K562 (cell line): ENCODE results near the gene MED19. TPM values are rescaled to one million over a fixed set of nuclear protein-coding genes. Genes with fewer than 3 reads are reported as not detected.

ENCODE experiments used
- DMBX1 ChIP-seq: fragments of 250-450 bp; sonication (Bioruptor Pico); IDR thresholded peaks from 2 replicates; pipeline ENCODE4 v1.8.0; 2022; ENCODE audit warnings: inconsistent platforms, mild to moderate bottlenecking, moderate library complexity, borderline replicate concordance
- GTF2F1 ChIP-seq: IDR thresholded peaks from 2 replicates; pipeline ENCODE4 v1.6.1; 2011; ENCODE audit warnings: low read depth, low read length, improper control_type of control experiment
- HNRNPK ChIP-seq: fragments of 200-400 bp; formaldehyde crosslinking; IDR thresholded peaks from one replicate; pipeline ENCODE4 v1.6.1; 2018; ENCODE audit warnings: mild to moderate bottlenecking, low read depth, low read length; ENCODE audit not compliant: poor library complexity, severe bottlenecking
- NFYB ChIP-seq: IDR thresholded peaks from 2 replicates; pipeline ENCODE4 v1.6.1; 2011; ENCODE audit warnings: mild to moderate bottlenecking, moderate library complexity; ENCODE audit not compliant: insufficient read length; ENCODE audit errors: extremely low read depth
- NR2C1 ChIP-seq, 2 experiments: fragments of 450-650 bp; IDR thresholded peaks; 2 replicates each; pipeline ENCODE4 v1.6.1; 2017; ENCODE audit warnings: mild to moderate bottlenecking in 2 of 2, antibody characterized with exemption in 1 of 2, inconsistent platforms in 1 of 2, missing compliant biosample characterization in 1 of 2, missing genetic modification characterization in 1 of 2
- RHOXF2B ChIP-seq: fragments of 250-450 bp; sonication (Bioruptor Pico); conservative IDR thresholded peaks from 2 replicates; pipeline ENCODE4 v1.5.1; 2021
- SAP30 ChIP-seq: fragments of 200-600 bp; sonication (generic); IDR thresholded peaks from 2 replicates; pipeline ENCODE4 v1.6.1; 2012; ENCODE audit warnings: borderline replicate concordance, low read depth, mild to moderate bottlenecking, moderate library complexity, low read length, control low read depth, inconsistent platforms; ENCODE audit not compliant: insufficient read depth, poor library complexity, severe bottlenecking
- SMARCE1 ChIP-seq: fragments of 450-650 bp; IDR thresholded peaks from 2 replicates; pipeline ENCODE4 v1.7.1; 2016; ENCODE audit warnings: mild to moderate bottlenecking
- SRSF7 ChIP-seq: fragments of 200-400 bp; formaldehyde crosslinking; optimal IDR thresholded peaks from 2 replicates; pipeline ENCODE3; 2017; ENCODE audit warnings: mild to moderate bottlenecking, low read depth, low read length
- TOE1 ChIP-seq, 2 experiments: fragments of 450-650 bp in 1 of 2; sonication (generic) in 1 of 2; formaldehyde crosslinking in 1 of 2; IDR thresholded peaks; 2 replicates each; pipeline versions ENCODE4 v1.7.1 to v1.8.0; 2016 to 2022; ENCODE audit warnings: borderline replicate concordance in 2 of 2, mild to moderate bottlenecking in 2 of 2, antibody characterized with exemption in 1 of 2, inconsistent platforms in 1 of 2, low read depth in 1 of 2, missing genetic modification reagents in 1 of 2, moderate library complexity in 1 of 2
- ZNF212 ChIP-seq: fragments of 450-650 bp; formaldehyde crosslinking; IDR thresholded peaks from 2 replicates; pipeline ENCODE4 v1.4.0; 2020; ENCODE audit warnings: mild to moderate bottlenecking
- ZNF23 ChIP-seq: fragments of 250-450 bp; sonication (Bioruptor Pico); IDR thresholded peaks from 2 replicates; pipeline ENCODE4 v1.4.0; 2020; ENCODE audit warnings: mild to moderate bottlenecking
- ZNF316 ChIP-seq: fragments of 450-650 bp; IDR thresholded peaks from 2 replicates; pipeline ENCODE4 v1.6.1; 2016
- polyA plus RNA-seq, 8 experiments: library from polyadenylated mRNA; depleted of rRNA in 4 of 8; stranded (reverse) in 5 of 8; unstranded in 3 of 8; fragments of >200 nt; fragmentation: Nextera tagmentation in 2 of 8; fragmentation: Illumina TruSeq in 1 of 8; extraction: Ambion mirVana in 2 of 8; extraction: Trizol in 1 of 8; gene quantifications; 2 replicates each; pipeline versions ENCODE4 v1.2.1 to v1.2.3, GENCODE V29; 2011 to 2014; ENCODE audit warnings: inconsistent platforms in 1 of 8, missing spikeins in 1 of 8
- total RNA-seq, 7 experiments: library from RNA; depleted of rRNA in 6 of 7; stranded (reverse); fragments of >200 nt in 6 of 7; fragmentation: Illumina TruSeq in 2 of 7; extraction: Trizol in 2 of 7; gene quantifications; 2 replicates each; pipeline versions ENCODE4 v1.2.1 to v1.2.3, GENCODE V29; 2011 to 2021; ENCODE audit warnings: low replicate concordance in 1 of 7
- TF ChIP-seq, protein P1 (sequence below): fragments of 200-800 bp; sonication (Bioruptor generic); IDR thresholded peaks from 2 replicates; pipeline ENCODE4 v1.6.1; 2016; ENCODE audit warnings: missing genetic modification characterization, missing compliant biosample characterization
- TF ChIP-seq, protein P2 (sequence below): fragments of 250-450 bp; sonication (Bioruptor Pico); IDR thresholded peaks from 2 replicates; pipeline ENCODE4 v1.9.0; 2021; ENCODE audit warnings: mild to moderate bottlenecking
- TF ChIP-seq, protein P3 (sequence below): sonication (generic); formaldehyde crosslinking; IDR thresholded peaks from 2 replicates; pipeline ENCODE4 v1.8.0; 2022; ENCODE audit warnings: missing genetic modification reagents, mild to moderate bottlenecking, borderline replicate concordance
- TF ChIP-seq, protein P4 (sequence below): sonication (generic); formaldehyde crosslinking; IDR thresholded peaks from 2 replicates; pipeline ENCODE4 v1.8.1; 2023; ENCODE audit warnings: mild to moderate bottlenecking, missing genetic modification reagents

Gene MED19
- total and polyA plus RNA-seq, 9 of the 15 experiments (the other 6 are each of a cell fraction or from before 2014, with no cell fraction given) = 7.3 to 23.5 (median 15.0) TPM

DNA sequence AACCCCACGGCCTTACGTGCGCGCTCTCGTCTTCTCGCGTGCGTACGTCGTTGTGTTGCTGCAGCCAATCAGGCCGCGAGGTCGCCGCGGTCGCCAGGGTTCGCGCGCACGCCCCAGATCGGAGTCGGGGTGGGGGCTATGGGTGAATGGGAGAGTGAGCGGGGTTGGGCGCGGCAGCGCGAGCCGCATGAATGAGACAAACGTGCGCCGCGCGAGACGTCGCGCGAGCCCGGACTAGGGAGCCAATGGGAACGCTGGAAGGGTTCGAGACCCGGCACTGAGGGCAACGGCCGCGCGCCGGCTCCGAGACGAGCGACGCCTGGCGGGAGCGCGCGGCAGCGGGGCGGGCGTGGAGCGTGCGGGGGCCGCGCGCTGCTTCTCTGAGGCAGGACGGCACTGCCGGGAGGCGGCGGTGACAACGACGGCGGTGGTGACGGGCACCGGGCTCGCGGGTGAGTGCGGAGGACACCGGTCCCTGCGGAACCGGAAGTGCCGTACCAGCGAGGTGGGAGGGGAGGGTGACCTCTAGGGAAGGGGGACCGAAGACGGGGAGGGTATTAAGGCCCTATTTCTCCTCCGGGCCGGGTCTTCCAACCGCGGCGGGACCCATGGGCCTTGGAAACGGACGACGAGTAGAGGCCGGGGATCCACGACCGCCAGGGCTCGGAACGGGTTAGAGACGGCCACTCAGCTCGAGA lies 44.1 kb downstream of the MED19 start, which contains the start of gene ZDHHC5 (continued):
- no peak; the same call in 1 of the 2 replicates for TF ChIP-seq DMBX1 (CRISPR knock-in tag)
- TF ChIP-seq TOE1 (IDR thresholded peaks at IDR 0.05; ENCODE audit: borderline replicate concordance) = no peak
- peak; percentile 67; the same call in 1 of the 2 replicates for TF ChIP-seq TOE1 (CRISPR knock-in tag; IDR thresholded peaks at IDR 0.05; ENCODE audit: borderline replicate concordance, low read depth)
- TF ChIP-seq ZNF23 (CRISPR knock-in tag) = no peak
- TF ChIP-seq, protein P1, sequence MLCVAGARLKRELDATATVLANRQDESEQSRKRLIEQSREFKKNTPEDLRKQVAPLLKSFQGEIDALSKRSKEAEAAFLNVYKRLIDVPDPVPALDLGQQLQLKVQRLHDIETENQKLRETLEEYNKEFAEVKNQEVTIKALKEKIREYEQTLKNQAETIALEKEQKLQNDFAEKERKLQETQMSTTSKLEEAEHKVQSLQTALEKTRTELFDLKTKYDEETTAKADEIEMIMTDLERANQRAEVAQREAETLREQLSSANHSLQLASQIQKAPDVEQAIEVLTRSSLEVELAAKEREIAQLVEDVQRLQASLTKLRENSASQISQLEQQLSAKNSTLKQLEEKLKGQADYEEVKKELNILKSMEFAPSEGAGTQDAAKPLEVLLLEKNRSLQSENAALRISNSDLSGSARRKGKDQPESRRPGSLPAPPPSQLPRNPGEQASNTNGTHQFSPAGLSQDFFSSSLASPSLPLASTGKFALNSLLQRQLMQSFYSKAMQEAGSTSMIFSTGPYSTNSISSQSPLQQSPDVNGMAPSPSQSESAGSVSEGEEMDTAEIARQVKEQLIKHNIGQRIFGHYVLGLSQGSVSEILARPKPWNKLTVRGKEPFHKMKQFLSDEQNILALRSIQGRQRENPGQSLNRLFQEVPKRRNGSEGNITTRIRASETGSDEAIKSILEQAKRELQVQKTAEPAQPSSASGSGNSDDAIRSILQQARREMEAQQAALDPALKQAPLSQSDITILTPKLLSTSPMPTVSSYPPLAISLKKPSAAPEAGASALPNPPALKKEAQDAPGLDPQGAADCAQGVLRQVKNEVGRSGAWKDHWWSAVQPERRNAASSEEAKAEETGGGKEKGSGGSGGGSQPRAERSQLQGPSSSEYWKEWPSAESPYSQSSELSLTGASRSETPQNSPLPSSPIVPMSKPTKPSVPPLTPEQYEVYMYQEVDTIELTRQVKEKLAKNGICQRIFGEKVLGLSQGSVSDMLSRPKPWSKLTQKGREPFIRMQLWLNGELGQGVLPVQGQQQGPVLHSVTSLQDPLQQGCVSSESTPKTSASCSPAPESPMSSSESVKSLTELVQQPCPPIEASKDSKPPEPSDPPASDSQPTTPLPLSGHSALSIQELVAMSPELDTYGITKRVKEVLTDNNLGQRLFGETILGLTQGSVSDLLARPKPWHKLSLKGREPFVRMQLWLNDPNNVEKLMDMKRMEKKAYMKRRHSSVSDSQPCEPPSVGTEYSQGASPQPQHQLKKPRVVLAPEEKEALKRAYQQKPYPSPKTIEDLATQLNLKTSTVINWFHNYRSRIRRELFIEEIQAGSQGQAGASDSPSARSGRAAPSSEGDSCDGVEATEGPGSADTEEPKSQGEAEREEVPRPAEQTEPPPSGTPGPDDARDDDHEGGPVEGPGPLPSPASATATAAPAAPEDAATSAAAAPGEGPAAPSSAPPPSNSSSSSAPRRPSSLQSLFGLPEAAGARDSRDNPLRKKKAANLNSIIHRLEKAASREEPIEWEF (CRISPR knock-in tag) = no peak
- TF ChIP-seq, protein P2, sequence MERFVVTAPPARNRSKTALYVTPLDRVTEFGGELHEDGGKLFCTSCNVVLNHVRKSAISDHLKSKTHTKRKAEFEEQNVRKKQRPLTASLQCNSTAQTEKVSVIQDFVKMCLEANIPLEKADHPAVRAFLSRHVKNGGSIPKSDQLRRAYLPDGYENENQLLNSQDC (CRISPR knock-in tag) = no peak
- TF ChIP-seq SMARCE1 = no peak
- no peak for TF ChIP-seq ZNF316
- TF ChIP-seq ZNF212 (CRISPR knock-in tag) = no peak
- TF ChIP-seq SRSF7 = no peak
- TF ChIP-seq, protein P3, sequence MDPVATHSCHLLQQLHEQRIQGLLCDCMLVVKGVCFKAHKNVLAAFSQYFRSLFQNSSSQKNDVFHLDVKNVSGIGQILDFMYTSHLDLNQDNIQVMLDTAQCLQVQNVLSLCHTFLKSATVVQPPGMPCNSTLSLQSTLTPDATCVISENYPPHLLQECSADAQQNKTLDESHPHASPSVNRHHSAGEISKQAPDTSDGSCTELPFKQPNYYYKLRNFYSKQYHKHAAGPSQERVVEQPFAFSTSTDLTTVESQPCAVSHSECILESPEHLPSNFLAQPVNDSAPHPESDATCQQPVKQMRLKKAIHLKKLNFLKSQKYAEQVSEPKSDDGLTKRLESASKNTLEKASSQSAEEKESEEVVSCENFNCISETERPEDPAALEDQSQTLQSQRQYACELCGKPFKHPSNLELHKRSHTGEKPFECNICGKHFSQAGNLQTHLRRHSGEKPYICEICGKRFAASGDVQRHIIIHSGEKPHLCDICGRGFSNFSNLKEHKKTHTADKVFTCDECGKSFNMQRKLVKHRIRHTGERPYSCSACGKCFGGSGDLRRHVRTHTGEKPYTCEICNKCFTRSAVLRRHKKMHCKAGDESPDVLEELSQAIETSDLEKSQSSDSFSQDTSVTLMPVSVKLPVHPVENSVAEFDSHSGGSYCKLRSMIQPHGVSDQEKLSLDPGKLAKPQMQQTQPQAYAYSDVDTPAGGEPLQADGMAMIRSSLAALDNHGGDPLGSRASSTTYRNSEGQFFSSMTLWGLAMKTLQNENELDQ (CRISPR knock-in tag) = no peak
- no peak for TF ChIP-seq RHOXF2B (CRISPR knock-in tag)
- peak; percentile 32 for TF ChIP-seq NFYB
- TF ChIP-seq, protein P4, sequence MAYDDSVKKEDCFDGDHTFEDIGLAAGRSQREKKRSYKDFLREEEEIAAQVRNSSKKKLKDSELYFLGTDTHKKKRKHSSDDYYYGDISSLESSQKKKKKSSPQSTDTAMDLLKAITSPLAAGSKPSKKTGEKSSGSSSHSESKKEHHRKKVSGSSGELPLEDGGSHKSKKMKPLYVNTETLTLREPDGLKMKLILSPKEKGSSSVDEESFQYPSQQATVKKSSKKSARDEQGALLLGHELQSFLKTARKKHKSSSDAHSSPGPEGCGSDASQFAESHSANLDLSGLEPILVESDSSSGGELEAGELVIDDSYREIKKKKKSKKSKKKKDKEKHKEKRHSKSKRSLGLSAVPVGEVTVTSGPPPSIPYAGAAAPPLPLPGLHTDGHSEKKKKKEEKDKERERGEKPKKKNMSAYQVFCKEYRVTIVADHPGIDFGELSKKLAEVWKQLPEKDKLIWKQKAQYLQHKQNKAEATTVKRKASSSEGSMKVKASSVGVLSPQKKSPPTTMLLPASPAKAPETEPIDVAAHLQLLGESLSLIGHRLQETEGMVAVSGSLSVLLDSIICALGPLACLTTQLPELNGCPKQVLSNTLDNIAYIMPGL (CRISPR knock-in tag) = peak; percentile 79; the same call in 1 of the 2 replicates
- no peak for TF ChIP-seq GTF2F1
- TF ChIP-seq HNRNPK = no peak
- TF ChIP-seq SAP30 = peak; percentile 83
- TF ChIP-seq NR2C1 (IDR thresholded peaks at IDR 0.05) = no peak
- peak; percentile 57; the same call in 1 of the 2 replicates for TF ChIP-seq NR2C1 (tag; IDR thresholded peaks at IDR 0.05)
